NCI-H345 (cell line): Measurements from ENCODE around the gene YES1.

Experiments
- DNase-seq: peaks from one replicate; lab custom pipeline; 2025; lab: John Stamatoyannopoulos, UW

YES1 gene

GRCh38 chr18:725646-726045 lies 86.4 kb downstream of the YES1 start:
- DNase-seq = no peak

GRCh38 chr18:723541-724080 lies 88.4 kb downstream of the YES1 start:
- no peak for DNase-seq

GRCh38 chr18:717003-717402 lies 95.0 kb downstream of the YES1 start:
- no peak for DNase-seq

- no peak for DNase-seq
Observed at GRCh38 chr18:715626-716025, 96.4 kb downstream of the YES1 start.

- no peak for DNase-seq
Observed at GRCh38 chr18:713135-713490, 98.9 kb downstream of the YES1 start.

- DNase-seq = peak; percentile 60
Observed at GRCh38 chr18:712401-713134, 99.5 kb downstream of the YES1 start, which contains the start of gene ENOSF1. Gene ENOSF1 (minus strand): TSS chr18:712630. CDS start chr18:712587, 43 bp downstream.

- DNase-seq = peak; percentile 53
Observed at GRCh38 chr18:711657-712400, 100.2 kb downstream of the YES1 start.

- DNase-seq = no peak
Observed at GRCh38 chr18:711310-711656, 100.8 kb downstream of the YES1 start.

- DNase-seq = no peak
Observed at GRCh38 chr18:710418-711300, 101.4 kb downstream of the YES1 start.

- DNase-seq = no peak
Observed at GRCh38 chr18:709771-710170, 102.3 kb downstream of the YES1 start.

- DNase-seq = no peak
Observed at GRCh38 chr18:708096-708495, 103.9 kb downstream of the YES1 start.

- DNase-seq = no peak
Observed at GRCh38 chr18:706405-706804, 105.6 kb downstream of the YES1 start.

GRCh38 chr18:703213-703967 lies 108.7 kb downstream of the YES1 start:
- no peak for DNase-seq

- no peak for DNase-seq
Observed at GRCh38 chr18:697800-698199, 114.2 kb downstream of the YES1 start.

GRCh38 chr18:697012-697411 lies 115.0 kb downstream of the YES1 start:
- no peak for DNase-seq

- no peak for DNase-seq
Observed at GRCh38 chr18:693466-694187, 118.4 kb downstream of the YES1 start.

GRCh38 chr18:692824-693223 lies 119.2 kb downstream of the YES1 start:
- no peak for DNase-seq

- DNase-seq = peak; percentile 63
Observed at GRCh38 chr18:688323-688722, 123.7 kb downstream of the YES1 start.

- peak; percentile 15 for DNase-seq
Observed at GRCh38 chr18:686339-687111, 125.5 kb downstream of the YES1 start.

- no peak for DNase-seq
Observed at GRCh38 chr18:685438-685837, 126.6 kb downstream of the YES1 start.
